Breast epithelium (tissue), 4 donors: ENCODE results near the gene ELMO1. TPM values are rescaled to one million over a fixed set of nuclear protein-coding genes. Genes with fewer than 3 reads are reported as not detected.

Source experiments
- DNase-seq, 2 donors: peaks; one replicate each; pipeline ENCODE4 v3.0.0-alpha.2; 2019; ENCODE audit warnings: low spot score in 2 of 2
- H3K27ac ChIP-seq, 2 donors: fragments of 200-600 bp; sonication (generic) in 1 of 2; one replicate each; pipeline ENCODE4 v1.5.1; 2016 to 2019; ENCODE audit warnings: mild to moderate bottlenecking in 1 of 2
- H3K27me3 ChIP-seq, 2 donors: fragments of 200-600 bp; sonication (generic) in 1 of 2; one replicate each; pipeline versions ENCODE4 v1.5.1 to v1.6.0; 2017 to 2019; ENCODE audit warnings: control low read depth in 1 of 2, mild to moderate bottlenecking in 1 of 2
- H3K36me3 ChIP-seq: fragments of 200-600 bp; one replicate; pipeline ENCODE4 v1.5.1; 2019
- H3K4me1 ChIP-seq, 2 donors: fragments of 200-600 bp; sonication (generic); one replicate each; pipeline ENCODE4 v1.5.1; 2016 to 2019; ENCODE audit warnings: control low read depth in 1 of 2
- H3K4me3 ChIP-seq, 3 donors: fragments of 200-600 bp; sonication (generic); 1 replicate in 2 of 3; 2 replicates in 1 of 3; pipeline ENCODE4 v1.5.1; 2016 to 2019; ENCODE audit warnings: mild to moderate bottlenecking in 3 of 3, moderate library complexity in 2 of 3
- H3K9me3 ChIP-seq, 2 donors: fragments of 200-600 bp; sonication (generic) in 1 of 2; one replicate each; pipeline ENCODE4 v1.5.1; 2016 to 2019; ENCODE audit warnings: control low read depth in 1 of 2
- CTCF ChIP-seq, 3 donors: fragments of 450-650 bp; IDR thresholded peaks; one replicate each; pipeline ENCODE4 v1.5.1; 2016 to 2017; ENCODE audit warnings: antibody characterized with exemption in 3 of 3, mild to moderate bottlenecking in 3 of 3, moderate library complexity in 3 of 3
- POLR2A ChIP-seq: fragments of 450-650 bp; IDR thresholded peaks from one replicate; pipeline ENCODE4 v1.6.1; 2016; ENCODE audit warnings: antibody characterized with exemption, mild to moderate bottlenecking, moderate library complexity
- POLR2AphosphoS5 ChIP-seq, 3 donors: sonication (generic); formaldehyde crosslinking; IDR thresholded peaks; one replicate each; pipeline ENCODE4 v1.6.1; 2017; ENCODE audit warnings: antibody characterized with exemption in 3 of 3
- intact Hi-C: fragments of 100-400 bp; cut with DNase I; formaldehyde crosslinking; loops from one replicate; pipeline ENCODE4 v1.15.1; 2023; ENCODE audit warnings: low total_unique reads
- total RNA-seq, 3 donors: library from RNA; depleted of rRNA; stranded (reverse); fragments of >200 nt; gene quantifications; one replicate each; pipeline ENCODE4 v1.1.0, GENCODE V29; 2016

Gene ELMO1
- total RNA-seq, 3 donors from 2014 or later: 49.5 to 110 (median 66.9) TPM

DNA sequence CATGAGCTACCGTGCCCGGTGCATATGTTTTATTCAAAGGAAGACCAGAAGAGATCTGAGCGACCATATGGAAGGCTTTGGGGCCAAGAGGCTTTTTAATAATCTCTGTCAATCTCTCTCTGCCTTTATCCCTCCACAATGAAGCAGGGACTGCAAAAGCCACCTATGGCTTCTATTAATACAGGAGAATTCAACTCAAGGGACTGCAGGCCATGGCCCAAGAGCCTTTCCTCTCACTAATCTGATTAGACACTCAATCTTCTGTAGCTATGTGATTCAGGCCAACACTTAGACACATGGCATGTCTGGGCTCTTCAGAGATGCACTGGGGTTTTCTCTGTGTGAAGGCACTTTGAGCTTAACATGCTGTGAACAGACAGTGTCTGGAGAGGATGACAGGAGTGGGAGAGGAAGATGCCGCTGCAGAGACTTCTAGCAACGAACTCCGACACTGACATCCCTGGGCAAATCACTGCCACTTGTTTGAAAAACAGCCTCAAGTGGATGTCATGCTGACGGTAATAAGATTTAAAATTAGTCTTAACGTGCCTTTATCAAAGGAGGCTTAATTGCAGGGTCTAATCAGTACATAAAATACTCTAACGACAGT lies 609.9 kb downstream of the ELMO1 start:
- H3K4me3 ChIP-seq: no peak overlapping the region
- H3K4me1 ChIP-seq: no peaks in the 10 kb centered on the region
- H3K27ac ChIP-seq: no peak overlapping the region
- H3K27me3 ChIP-seq: no peaks in the 10 kb centered on the region
- no peaks in the 10 kb centered on the region for H3K9me3 ChIP-seq
- no peak for TF ChIP-seq CTCF (IDR thresholded peaks at IDR 0.05)
- TF ChIP-seq POLR2AphosphoS5 (IDR thresholded peaks at IDR 0.05): no peak
- no peak for TF ChIP-seq POLR2A
- no peaks in the 10 kb centered on the region for H3K36me3 ChIP-seq
- DNase-seq: no peak
- intact Hi-C loops: no loop called here

GRCh38 chr7:36831049-36831448 lies 617.6 kb downstream of the ELMO1 start:
- Histone ChIP-seq H3K27me3 (no peaks in the 10 kb centered on the region), H3K36me3 (no peaks in the 10 kb centered on the region), H3K27ac (no peak overlapping the region), H3K4me3 (no peak overlapping the region), H3K9me3 (no peaks in the 10 kb centered on the region), H3K4me1 (no peaks in the 10 kb centered on the region)
- no peak for TF ChIP-seq POLR2A
- no peak for TF ChIP-seq CTCF (IDR thresholded peaks at IDR 0.05)
- TF ChIP-seq POLR2AphosphoS5 (IDR thresholded peaks at IDR 0.05): no peak
- DNase-seq: no peak
- intact Hi-C loops: no loop called here

GRCh38 chr7:36827726-36828703 lies 620.6 kb downstream of the ELMO1 start:
- Histone ChIP-seq H3K4me1 (no peaks in the 10 kb centered on the region), H3K9me3 (no peaks in the 10 kb centered on the region), H3K27ac (no peak overlapping the region), H3K36me3 (no peaks in the 10 kb centered on the region), H3K4me3 (no peak overlapping the region), H3K27me3 (no peaks in the 10 kb centered on the region)
- TF ChIP-seq POLR2AphosphoS5 (IDR thresholded peaks at IDR 0.05) (no peak), POLR2A (no peak), CTCF (IDR thresholded peaks at IDR 0.05) (no peak)
- intact Hi-C loops: no loop called here
- no peak for DNase-seq

DNA sequence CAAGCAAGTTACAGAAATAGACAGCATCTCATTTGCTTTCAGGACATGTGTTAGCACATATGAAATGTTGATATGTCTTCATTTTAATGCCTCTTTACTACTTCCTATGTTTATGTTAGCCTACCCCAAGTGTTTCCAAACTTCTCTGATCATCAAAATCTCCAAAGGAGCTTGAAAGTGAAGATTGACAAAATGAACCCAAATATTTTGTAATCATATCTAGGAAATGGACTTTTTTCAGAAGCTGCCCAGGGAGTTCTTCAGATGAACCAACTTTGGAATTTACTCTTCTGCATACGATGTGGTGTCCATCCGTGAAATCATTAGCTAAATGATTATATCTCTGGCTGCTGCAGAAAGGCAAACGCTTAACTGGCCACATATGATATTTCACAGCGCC lies 623.2 kb downstream of the ELMO1 start:
- Histone ChIP-seq H3K36me3 (no peaks in the 10 kb centered on the region), H3K27ac (no peak overlapping the region), H3K27me3 (no peaks in the 10 kb centered on the region), H3K4me1 (no peaks in the 10 kb centered on the region), H3K9me3 (no peaks in the 10 kb centered on the region), H3K4me3 (no peak overlapping the region)
- TF ChIP-seq POLR2A: no peak
- no peak for DNase-seq
- intact Hi-C loops: no loop called here

- H3K36me3 ChIP-seq: no peaks in the 10 kb centered on the region
- H3K27me3 ChIP-seq: no peaks in the 10 kb centered on the region
- H3K27ac ChIP-seq: no peak overlapping the region
- TF ChIP-seq POLR2A: no peak
- no peak overlapping the region for H3K4me3 ChIP-seq
- no peak for DNase-seq
- no peaks in the 10 kb centered on the region for H3K4me1 ChIP-seq
- no peaks in the 10 kb centered on the region for H3K9me3 ChIP-seq
- intact Hi-C loops: no loop called here
Measured at GRCh38 chr7:36823353-36823752, 625.3 kb downstream of the ELMO1 start.

DNA sequence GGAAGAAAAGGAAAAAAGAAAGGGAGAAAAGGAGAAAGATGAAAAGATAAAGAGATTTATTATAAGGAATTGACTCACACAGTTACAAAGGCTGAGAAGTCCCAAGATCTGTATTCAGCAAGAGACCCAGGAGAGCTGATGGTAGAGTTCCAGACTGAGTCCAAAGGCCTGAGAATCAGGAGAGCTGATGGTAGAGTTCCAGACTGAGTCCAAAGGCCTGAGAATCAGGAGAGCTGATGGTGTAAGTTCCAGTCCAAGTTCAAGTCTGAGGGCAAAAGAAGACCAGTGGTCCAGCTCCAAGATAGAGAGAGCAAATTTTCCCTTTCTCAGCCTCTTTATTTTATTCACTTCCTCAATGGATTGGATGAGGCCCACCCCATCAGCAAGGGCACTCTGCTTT lies 627.0 kb downstream of the ELMO1 start:
- H3K27ac ChIP-seq: no peak overlapping the region
- no peaks in the 10 kb centered on the region for H3K4me1 ChIP-seq
- no peak overlapping the region for H3K4me3 ChIP-seq
- intact Hi-C loops: no loop called here
- H3K36me3 ChIP-seq: no peaks in the 10 kb centered on the region
- TF ChIP-seq CTCF (IDR thresholded peaks at IDR 0.05) (no peak), POLR2AphosphoS5 (IDR thresholded peaks at IDR 0.05) (no peak), POLR2A (no peak)
- no peaks in the 10 kb centered on the region for H3K9me3 ChIP-seq
- DNase-seq: no peak
- H3K27me3 ChIP-seq: no peaks in the 10 kb centered on the region
